SK-N-SH treated with all-trans-retinoic acid at 6 μM for 48 hours (cell line): ENCODE measurements around the gene BEND5.

Source experiments
- ARNTL ChIP-seq: fragments of 450-650 bp; formaldehyde crosslinking; IDR thresholded peaks from 2 replicates; pipeline ENCODE4 v1.5.0; 2020; ENCODE audit warnings: low read depth, mild to moderate bottlenecking, moderate library complexity, borderline replicate concordance
- TOX ChIP-seq: fragments of 250-450 bp; sonication (Bioruptor Pico); IDR thresholded peaks from 2 replicates; pipeline ENCODE4 v1.8.0; 2021; ENCODE audit warnings: mild to moderate bottlenecking, moderate library complexity, borderline replicate concordance
- ZC3H10 ChIP-seq: fragments of 250-450 bp; sonication (Bioruptor Pico); IDR thresholded peaks from 2 replicates; pipeline ENCODE4 v1.5.1; 2021; ENCODE audit warnings: mild to moderate bottlenecking, moderate library complexity
- ZFP3 ChIP-seq: fragments of 250-450 bp; sonication (Bioruptor Pico); IDR thresholded peaks from 2 replicates; pipeline ENCODE4 v1.5.0; 2020; ENCODE audit warnings: mild to moderate bottlenecking, moderate library complexity
- ZFP30 ChIP-seq: fragments of 450-650 bp; formaldehyde crosslinking; IDR thresholded peaks from 2 replicates; pipeline ENCODE4 v1.5.0; 2022; ENCODE audit warnings: mild to moderate bottlenecking, moderate library complexity
- ZNF565 ChIP-seq: fragments of 450-650 bp; formaldehyde crosslinking; conservative IDR thresholded peaks from 2 replicates; pipeline ENCODE4 v1.5.0; 2020; ENCODE audit warnings: low read depth, mild to moderate bottlenecking, moderate library complexity
- TF ChIP-seq, protein P1 (sequence below): fragments of 250-450 bp; sonication (Bioruptor Pico); IDR thresholded peaks from 2 replicates; pipeline ENCODE4 v1.8.0; 2021; ENCODE audit warnings: low read depth, mild to moderate bottlenecking, moderate library complexity, borderline replicate concordance
- TF ChIP-seq, protein P2 (sequence below): fragments of 250-450 bp; sonication (Bioruptor Pico); IDR thresholded peaks from 2 replicates; pipeline ENCODE4 v1.5.1; 2020; ENCODE audit warnings: low read depth, mild to moderate bottlenecking, moderate library complexity

DNA sequence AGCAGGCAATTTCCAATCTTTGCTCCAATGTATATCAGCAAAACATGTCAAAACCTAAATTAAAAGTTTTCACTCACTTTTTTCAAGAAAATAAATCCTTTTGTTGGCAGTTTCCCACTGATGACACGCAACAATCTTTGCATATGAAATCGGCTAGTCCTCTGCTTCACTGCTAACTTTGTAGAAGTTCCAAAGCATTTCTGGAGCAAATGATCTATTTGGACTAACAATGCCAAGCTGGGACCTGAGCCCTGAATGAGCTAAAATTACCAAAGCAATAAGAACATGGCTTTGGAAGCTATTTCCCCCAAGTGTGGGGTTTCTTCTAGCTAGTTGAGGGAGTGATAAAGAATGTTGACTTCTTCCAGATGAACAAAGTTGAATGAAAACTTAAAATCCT lies 5.1 kb downstream of the BEND5 start:
- no peak for TF ChIP-seq ZFP30 (CRISPR knock-in tag)
- no peak for TF ChIP-seq TOX (CRISPR knock-in tag)
- TF ChIP-seq ZC3H10 (CRISPR knock-in tag), result no peak
- TF ChIP-seq, protein P1, sequence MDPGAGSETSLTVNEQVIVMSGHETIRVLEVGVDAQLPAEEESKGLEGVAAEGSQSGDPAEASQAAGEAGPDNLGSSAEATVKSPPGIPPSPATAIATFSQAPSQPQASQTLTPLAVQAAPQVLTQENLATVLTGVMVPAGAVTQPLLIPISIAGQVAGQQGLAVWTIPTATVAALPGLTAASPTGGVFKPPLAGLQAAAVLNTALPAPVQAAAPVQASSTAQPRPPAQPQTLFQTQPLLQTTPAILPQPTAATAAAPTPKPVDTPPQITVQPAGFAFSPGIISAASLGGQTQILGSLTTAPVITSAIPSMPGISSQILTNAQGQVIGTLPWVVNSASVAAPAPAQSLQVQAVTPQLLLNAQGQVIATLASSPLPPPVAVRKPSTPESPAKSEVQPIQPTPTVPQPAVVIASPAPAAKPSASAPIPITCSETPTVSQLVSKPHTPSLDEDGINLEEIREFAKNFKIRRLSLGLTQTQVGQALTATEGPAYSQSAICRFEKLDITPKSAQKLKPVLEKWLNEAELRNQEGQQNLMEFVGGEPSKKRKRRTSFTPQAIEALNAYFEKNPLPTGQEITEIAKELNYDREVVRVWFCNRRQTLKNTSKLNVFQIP (CRISPR knock-in tag), result no peak
- no peak for TF ChIP-seq ARNTL
- TF ChIP-seq ZNF565, result no peak
- TF ChIP-seq, protein P2, sequence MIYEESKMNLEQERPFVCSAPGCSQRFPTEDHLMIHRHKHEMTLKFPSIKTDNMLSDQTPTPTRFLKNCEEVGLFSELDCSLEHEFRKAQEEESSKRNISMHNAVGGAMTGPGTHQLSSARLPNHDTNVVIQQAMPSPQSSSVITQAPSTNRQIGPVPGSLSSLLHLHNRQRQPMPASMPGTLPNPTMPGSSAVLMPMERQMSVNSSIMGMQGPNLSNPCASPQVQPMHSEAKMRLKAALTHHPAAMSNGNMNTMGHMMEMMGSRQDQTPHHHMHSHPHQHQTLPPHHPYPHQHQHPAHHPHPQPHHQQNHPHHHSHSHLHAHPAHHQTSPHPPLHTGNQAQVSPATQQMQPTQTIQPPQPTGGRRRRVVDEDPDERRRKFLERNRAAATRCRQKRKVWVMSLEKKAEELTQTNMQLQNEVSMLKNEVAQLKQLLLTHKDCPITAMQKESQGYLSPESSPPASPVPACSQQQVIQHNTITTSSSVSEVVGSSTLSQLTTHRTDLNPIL, result no peak
- TF ChIP-seq ZFP3 (CRISPR knock-in tag), result no peak
